Measurements from ENCODE around the gene YTHDF2. TPM values are rescaled to one million over a fixed set of nuclear protein-coding genes. Genes with fewer than 3 reads are reported as not detected.

Gene YTHDF2
- total and polyA plus RNA-seq, 9 of the 15 experiments (the other 6 are each of a cell fraction or from before 2014, with no cell fraction given), result 41.0 to 111 (median 83.3) TPM

DNA sequence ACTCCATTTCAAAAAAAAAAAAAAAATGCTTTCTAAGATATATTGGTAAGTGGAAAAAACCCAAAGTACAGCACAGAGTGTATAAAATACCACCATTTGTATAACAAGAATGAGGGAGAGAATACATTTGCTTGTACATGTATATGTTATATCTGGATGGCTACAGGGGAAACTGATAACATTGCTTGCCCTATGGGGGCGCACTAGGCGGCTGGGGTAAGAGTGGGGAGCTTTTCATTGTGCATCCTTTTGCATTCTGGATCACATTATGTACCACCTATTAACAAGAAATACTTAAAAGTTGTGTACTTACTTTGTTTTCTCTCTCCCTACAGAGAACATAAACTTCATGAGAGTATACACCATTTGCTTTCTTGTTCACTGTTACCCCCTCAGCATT, 46.6 kb downstream of the YTHDF2 start (continued):
- TF ChIP-seq CTCFL (IDR thresholded peaks at IDR 0.05; ENCODE audit: borderline replicate concordance, insufficient read depth, low read depth, low read length, poor library complexity, severe bottlenecking), result peak; percentile 37
- no peak for TF ChIP-seq THRAP3 (IDR thresholded peaks at IDR 0.05; ENCODE audit: borderline replicate concordance)
- TF ChIP-seq TCF7 (IDR thresholded peaks at IDR 0.05; ENCODE audit: borderline replicate concordance), result no peak
- no peak for TF ChIP-seq PCBP1 (IDR thresholded peaks at IDR 0.05; ENCODE audit: low read depth, low read length, poor library complexity, severe bottlenecking)
- TF ChIP-seq HINFP (tag; conservative IDR thresholded peaks at IDR 0.05; ENCODE audit: low read depth), result no peak
- TF ChIP-seq, protein P1, sequence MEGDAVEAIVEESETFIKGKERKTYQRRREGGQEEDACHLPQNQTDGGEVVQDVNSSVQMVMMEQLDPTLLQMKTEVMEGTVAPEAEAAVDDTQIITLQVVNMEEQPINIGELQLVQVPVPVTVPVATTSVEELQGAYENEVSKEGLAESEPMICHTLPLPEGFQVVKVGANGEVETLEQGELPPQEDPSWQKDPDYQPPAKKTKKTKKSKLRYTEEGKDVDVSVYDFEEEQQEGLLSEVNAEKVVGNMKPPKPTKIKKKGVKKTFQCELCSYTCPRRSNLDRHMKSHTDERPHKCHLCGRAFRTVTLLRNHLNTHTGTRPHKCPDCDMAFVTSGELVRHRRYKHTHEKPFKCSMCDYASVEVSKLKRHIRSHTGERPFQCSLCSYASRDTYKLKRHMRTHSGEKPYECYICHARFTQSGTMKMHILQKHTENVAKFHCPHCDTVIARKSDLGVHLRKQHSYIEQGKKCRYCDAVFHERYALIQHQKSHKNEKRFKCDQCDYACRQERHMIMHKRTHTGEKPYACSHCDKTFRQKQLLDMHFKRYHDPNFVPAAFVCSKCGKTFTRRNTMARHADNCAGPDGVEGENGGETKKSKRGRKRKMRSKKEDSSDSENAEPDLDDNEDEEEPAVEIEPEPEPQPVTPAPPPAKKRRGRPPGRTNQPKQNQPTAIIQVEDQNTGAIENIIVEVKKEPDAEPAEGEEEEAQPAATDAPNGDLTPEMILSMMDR (IDR thresholded peaks at IDR 0.05 in 2 of 3, conservative IDR thresholded peaks at IDR 0.05 in 1 of 3; ENCODE audit: insufficient read depth in 2 of 3, low read depth in 1 of 3, low read length in 3 of 3), result peak in 2 of 3 experiments; percentile 17 to 29; a peak in 2 of 6 replicates
